Measurements from ENCODE around the gene CAMKMT.

DNA sequence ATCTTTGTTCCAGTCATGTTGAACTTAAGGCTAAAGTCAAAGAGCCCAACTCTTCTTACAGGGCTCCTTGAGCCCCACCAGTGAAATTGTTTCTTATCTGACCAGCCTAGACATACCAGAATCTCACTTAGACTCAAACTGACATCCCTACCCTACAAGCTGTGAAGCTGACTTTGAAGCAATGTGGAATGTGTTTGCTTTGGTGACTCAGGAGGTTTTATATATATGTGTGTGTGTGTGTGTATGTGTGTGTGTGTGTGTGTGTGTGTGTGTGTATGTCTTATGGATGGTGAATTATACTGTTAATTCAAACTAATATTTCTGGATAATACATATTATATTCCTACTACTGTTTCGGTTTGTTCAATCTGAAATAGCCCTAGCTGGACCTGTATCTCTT, 67.3 kb downstream of the CAMKMT start:
- TF ChIP-seq, protein P1, sequence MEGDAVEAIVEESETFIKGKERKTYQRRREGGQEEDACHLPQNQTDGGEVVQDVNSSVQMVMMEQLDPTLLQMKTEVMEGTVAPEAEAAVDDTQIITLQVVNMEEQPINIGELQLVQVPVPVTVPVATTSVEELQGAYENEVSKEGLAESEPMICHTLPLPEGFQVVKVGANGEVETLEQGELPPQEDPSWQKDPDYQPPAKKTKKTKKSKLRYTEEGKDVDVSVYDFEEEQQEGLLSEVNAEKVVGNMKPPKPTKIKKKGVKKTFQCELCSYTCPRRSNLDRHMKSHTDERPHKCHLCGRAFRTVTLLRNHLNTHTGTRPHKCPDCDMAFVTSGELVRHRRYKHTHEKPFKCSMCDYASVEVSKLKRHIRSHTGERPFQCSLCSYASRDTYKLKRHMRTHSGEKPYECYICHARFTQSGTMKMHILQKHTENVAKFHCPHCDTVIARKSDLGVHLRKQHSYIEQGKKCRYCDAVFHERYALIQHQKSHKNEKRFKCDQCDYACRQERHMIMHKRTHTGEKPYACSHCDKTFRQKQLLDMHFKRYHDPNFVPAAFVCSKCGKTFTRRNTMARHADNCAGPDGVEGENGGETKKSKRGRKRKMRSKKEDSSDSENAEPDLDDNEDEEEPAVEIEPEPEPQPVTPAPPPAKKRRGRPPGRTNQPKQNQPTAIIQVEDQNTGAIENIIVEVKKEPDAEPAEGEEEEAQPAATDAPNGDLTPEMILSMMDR (conservative IDR thresholded peaks at IDR 0.05), result no peak
- no peak for TF ChIP-seq ZFX (IDR thresholded peaks at IDR 0.05)
